T-helper 22 cell (primary cell): ENCODE data around the gene CARNS1.

Experiments used
- DNase-seq: peaks from one replicate; pipeline ENCODE4 v3.0.0-alpha.2; 2020; ENCODE audit warnings: low read depth

Gene CARNS1

GRCh38 chr11:67415501-67416304, at the start of gene CARNS1:
CARNS1 (plus strand) TSS chr11:67415678; CDS start chr11:67416200, 522 bp downstream.
- DNase-seq: no peak

- DNase-seq: no peak
Measured at GRCh38 chr11:67365736-67366444, 49.6 kb upstream of the CARNS1 start.

GRCh38 chr11:67366546-67366945, 48.9 kb upstream of the CARNS1 start:
- DNase-seq: no peak

DNA sequence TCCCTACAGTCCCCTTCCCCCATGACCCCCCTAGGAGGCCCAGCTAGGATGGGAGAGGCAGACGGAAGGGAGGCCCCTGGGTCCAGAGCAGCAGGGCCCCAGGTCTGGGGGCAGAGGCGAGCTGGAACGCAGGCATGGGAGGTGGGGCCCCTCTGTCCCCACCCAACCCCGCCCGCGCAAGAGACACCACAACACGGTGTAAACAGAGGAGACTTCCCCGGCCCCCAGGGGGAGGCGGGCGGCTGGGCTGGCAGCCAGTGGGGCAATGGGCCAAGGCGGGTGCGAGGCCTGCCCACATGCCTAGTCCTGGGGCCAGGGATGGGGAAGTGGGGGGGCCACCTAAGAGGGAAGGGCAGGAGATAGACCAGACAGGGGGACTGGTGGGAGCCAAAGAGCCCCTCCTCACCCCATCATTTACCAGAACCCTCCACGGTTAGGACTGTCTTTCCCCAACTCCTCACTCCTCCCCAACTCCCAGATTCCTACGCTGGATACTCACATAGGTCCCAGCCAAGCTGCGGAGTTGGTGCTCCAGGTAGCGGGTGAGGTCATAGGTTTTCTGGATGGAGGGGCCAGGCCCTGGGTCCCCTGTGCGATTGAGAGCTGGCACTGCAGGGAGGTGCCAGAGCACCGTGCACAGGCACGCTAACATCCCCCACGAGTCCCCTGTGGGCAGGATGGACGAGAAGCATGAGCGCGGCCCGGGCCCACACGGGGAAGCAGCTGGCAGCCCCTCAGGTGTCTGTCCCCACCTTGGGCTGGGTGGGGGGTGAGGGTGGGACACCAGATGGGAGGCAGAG, 48.3 kb upstream of the CARNS1 start:
- no peak for DNase-seq

DNA sequence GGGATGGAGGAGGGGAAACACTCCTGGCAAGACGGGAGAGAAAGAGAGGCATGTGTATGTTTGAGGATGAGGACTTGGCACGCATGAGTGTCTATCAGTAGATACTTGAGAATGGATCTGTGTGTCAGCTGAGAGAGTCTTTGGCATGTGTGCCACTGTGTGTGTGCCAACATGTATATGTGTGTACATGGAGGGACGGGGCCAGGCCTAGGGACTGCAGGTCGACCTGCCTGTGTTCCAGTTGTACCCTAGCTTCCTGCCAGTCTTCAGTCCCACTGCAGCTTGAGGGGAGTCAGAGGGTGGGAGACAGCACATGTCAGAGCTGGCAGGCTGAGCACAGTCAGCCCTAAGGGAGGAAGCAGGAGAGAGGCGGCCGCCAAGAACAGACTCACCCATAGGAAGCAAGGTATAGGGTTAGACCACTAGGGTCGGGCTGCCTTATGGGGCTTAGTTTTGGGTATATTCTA, 47.7 kb upstream of the CARNS1 start:
- DNase-seq: no peak

GRCh38 chr11:67368621-67369020, 46.9 kb upstream of the CARNS1 start:
- DNase-seq: no peak

- DNase-seq: no peak
Measured at GRCh38 chr11:67369275-67369674, 46.2 kb upstream of the CARNS1 start.

GRCh38 chr11:67369801-67370284, 45.6 kb upstream of the CARNS1 start:
- no peak for DNase-seq

DNA sequence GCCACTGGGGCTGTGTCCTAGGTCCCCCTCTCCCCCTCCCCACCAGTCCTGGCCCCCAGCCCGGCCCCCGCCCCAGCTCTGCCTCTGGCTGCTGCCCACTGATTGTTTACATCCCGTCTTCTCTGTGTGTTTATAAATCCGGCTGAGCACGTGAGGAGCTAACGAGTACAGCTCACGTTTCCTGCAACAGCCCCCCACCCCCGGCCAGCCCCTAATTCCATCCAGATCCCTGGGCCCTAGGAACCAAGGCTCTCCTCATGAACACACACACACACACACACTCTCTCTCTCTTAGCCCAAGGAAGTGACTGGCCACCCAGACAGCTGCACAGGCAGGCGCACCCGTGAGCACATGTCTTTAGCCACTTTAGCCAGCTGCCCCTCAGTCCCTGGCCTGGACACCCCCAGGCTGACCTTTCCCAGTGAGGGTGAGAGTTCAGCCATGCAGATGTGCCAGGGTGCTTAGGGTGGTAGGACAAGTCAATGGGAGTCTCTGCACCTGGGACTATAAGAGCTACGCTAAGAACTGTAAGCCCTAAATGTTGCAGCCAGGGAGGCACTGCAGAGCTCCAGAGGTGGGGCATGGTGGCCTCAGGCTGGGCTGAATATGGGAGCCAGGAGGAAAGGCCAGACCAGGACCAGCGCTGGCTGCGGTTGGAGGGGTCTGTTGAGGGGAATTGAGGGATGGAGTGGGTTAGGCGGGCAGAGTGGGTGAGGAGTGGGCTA, 45.0 kb upstream of the CARNS1 start:
- DNase-seq: no peak

GRCh38 chr11:67371189-67371910, 44.1 kb upstream of the CARNS1 start:
- DNase-seq: no peak

DNA sequence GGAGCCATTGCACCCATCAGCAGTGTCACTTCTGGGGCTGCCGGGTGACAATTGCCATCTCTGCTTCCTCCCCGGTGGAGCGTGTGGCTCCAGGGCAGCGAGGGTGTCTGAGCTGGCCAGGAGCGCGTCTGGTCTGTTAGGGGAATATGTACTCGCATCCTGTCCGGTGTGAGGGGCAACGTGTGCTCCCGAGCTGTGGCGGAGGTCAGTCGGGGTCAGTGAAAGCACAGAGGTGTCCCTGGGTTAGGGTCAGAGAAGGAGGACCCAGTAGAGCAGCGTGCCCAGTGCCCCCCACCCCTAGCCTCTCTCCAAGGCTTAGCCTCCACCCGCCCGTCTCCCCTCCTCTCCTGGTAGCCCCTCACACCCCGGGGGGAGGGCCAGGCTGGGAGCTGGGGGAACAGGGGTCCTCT, 43.6 kb upstream of the CARNS1 start:
- DNase-seq: no peak

- no peak for DNase-seq
Measured at GRCh38 chr11:67372321-67372992, 43.0 kb upstream of the CARNS1 start.

- no peak for DNase-seq
Measured at GRCh38 chr11:67372993-67373647, 42.4 kb upstream of the CARNS1 start, which contains the start of gene CLCF1. CLCF1 (minus strand) TSS chr11:67373598; CDS start chr11:67373539, 59 bp downstream.

DNA sequence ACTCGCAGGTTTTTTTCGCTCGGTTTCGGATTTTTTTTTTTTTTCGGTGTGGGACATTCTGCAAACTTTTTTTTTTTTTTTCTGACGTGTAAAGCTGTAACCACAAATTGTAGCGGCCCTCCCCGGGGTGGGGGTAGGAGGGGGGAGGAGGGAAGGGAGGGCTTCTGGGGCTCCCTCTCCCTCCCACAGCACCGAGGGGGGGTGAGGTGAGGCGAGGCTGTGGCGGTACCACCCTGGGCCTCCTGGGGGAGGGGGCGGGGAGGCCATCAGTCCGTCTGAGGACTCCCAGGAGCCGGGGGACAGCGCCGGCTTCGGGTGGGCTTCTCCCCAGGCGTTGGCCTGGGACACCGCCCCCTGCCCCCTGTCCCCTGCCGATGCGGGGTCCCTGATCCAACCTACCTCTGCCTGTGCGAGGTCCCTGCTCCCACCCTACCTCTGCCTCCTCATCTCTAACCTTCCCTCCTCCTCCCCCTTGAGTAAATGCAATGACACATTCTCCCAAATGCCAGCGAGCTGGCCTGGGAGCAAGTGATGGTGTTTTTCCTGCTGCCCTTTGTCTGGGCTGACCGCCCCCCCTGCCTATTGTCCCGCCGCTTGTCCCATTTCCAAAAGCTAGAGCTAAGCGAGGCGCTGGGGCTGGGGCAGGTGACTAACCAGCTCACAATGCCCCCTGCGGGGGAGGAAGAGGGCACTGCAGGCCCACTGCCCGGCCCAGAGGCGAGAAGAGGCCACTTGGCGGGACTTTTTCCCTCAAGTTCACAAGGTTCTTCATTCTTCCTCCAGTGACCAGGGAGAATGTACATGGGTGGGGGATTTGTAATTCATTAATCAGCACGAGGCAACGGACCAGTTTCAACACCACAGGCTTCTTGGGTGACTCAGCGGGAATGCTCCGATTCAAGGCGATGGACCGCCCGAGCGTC, 41.6 kb upstream of the CARNS1 start:
- peak; percentile 91 for DNase-seq

DNA sequence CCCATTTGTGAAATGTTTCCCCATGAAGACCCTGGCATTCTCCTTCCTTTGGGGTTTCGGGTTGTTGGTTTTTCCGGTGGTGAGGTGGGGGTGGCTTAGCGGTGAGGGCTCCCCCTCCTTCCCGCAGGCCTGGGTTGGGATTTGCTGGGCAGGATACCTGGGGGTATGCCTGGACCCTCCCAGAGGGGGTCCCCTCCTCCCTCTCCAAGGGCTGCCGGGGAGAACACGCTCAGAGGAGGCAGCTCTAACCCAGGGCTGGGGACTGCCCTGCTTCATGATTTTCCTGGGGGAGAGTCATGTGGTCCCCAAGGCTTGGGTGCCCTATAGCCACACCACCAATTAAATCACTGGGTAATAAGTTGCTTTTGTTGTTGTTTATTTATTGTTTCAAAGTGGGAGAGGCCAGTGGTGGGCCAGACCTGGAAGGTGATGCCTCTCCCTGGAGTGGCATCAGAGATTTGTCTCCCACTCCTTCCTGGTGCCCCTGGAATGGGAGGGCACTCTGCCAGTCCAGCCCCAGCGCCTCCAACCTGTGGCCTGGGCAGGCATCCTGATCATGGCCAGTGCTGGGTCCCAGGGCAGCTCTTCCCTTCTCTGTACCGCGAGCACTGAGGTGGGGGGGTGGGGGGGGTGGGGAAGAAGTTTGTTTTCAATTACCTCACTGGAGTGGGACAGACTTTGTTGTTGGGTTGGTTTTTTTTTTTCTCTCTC, 40.8 kb upstream of the CARNS1 start:
- no peak for DNase-seq

DNA sequence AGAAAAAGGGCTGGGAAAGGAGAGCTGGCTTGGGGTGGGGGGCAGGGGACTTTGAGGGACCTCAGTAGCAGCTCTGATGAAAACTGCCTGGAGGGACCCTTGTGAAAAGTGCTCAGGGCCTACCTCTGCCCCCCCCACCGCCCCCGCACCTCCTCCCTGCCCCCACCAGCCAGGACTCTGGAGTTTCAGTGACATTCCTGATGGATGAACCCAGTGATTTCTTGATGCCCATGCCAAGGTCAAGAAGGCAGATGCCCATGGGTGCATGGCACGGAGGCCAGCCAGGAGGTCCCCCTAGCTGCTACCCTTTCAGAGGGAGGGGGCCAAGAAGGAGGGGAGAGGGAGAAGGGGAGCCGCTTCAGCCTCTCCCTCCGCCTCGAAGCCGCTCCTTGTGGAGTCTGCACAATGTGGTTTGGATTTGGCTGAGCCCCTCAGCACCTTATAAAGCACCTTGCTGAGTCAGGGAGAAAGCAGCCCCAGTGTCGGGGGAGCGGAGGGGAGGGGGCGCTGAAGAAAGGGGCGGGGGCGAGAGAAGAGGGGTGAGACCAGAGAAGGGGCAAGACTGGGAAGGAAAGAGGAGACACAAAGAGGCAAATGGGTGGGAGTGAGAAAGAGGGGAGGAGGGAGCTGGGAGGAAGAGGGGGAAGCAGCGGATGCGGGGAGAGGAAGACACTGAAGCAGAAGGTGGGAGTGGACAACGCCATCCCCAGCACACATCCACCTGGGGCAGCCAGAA, 40.0 kb upstream of the CARNS1 start:
- DNase-seq: no peak
